Duodenal mucosa (tissue), 2 donors: ENCODE data around the gene LOXHD1.

Experiments
- H3K27ac ChIP-seq: one replicate; pipeline ENCODE4 v1.7.0; 2013; ENCODE audit warnings: low read depth, low read length
- H3K27me3 ChIP-seq, 2 donors: one replicate each; pipeline ENCODE4 v1.7.0; 2013; ENCODE audit warnings: low read length in 2 of 2, control low read depth in 1 of 2; ENCODE audit not compliant: insufficient read depth in 2 of 2, control insufficient read depth in 1 of 2
- H3K36me3 ChIP-seq, 2 donors: one replicate each; pipeline ENCODE4 v1.7.0; 2013; ENCODE audit warnings: low read length in 2 of 2, control low read depth in 1 of 2; ENCODE audit not compliant: insufficient read depth in 2 of 2, control insufficient read depth in 1 of 2
- H3K4me1 ChIP-seq, 2 donors: one replicate each; pipeline ENCODE4 v1.7.0; 2013; ENCODE audit warnings: low read length in 2 of 2, control low read depth in 1 of 2; ENCODE audit not compliant: insufficient read depth in 2 of 2, control insufficient read depth in 1 of 2
- H3K4me3 ChIP-seq, 2 donors: one replicate each; pipeline ENCODE4 v1.7.0; 2013; ENCODE audit warnings: low read length in 2 of 2, low read depth in 1 of 2
- H3K9ac ChIP-seq, 2 donors: one replicate each; pipeline ENCODE4 v1.7.0; 2013; ENCODE audit warnings: low read length in 2 of 2, low read depth in 1 of 2
- H3K9me3 ChIP-seq, 2 donors: one replicate each; pipeline ENCODE4 v1.7.0; 2013; ENCODE audit warnings: low read length in 2 of 2, control low read depth in 1 of 2; ENCODE audit not compliant: control insufficient read depth in 1 of 2

The LOXHD1 gene

DNA sequence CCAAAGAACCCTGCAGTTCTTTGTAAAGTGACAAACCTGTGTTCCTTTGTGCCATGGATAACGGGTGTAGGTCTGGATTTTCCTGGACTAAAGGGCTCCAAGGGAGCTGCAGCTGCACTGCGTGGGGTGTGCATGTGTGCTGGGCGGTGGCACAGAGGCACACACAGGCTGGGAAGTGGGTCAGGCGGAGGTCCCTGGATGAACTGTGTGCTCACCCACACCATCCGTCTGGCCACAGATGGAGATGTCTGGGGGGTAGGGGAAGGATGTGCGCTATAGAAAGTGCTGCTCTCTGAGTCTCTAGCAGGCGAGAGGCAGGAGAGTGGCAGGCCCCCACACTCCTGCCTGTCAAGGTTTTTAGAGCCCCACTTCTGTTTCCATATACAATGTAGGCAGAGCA is 137.2 kb downstream of the LOXHD1 start:
- Histone ChIP-seq H3K9me3 (no peaks in the 10 kb centered on the region), H3K27ac (no peak overlapping the region), H3K4me1 (no peaks in the 10 kb centered on the region), H3K36me3 (no peaks in the 10 kb centered on the region), H3K9ac (no peak overlapping the region), H3K27me3 (no peaks in the 10 kb centered on the region), H3K4me3 (no peak overlapping the region)

DNA sequence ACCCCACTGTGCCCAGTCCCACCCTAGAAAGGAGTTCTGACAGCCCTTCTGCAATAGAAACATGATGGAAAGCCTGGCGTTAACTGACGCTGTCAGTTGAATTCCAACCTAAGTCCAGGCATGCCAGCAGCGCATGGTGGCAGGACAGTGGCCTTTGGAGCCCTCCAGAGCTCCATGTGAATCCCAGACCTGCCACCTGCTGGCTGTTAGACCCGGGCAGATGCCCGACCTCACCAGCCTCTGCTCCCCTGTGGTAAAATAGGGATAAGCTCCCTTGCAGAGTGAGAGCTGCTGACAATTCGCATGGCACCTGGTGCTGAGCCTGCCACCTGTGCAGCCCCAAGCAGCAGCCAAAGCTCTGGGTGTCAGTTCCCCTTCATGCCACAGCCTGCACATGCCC is 138.6 kb downstream of the LOXHD1 start:
- H3K27ac ChIP-seq: no peak overlapping the region
- H3K9me3 ChIP-seq: no peaks in the 10 kb centered on the region
- no peaks in the 10 kb centered on the region for H3K4me1 ChIP-seq
- no peak overlapping the region for H3K4me3 ChIP-seq
- no peaks in the 10 kb centered on the region for H3K36me3 ChIP-seq
- no peak overlapping the region for H3K9ac ChIP-seq
- no peaks in the 10 kb centered on the region for H3K27me3 ChIP-seq

DNA sequence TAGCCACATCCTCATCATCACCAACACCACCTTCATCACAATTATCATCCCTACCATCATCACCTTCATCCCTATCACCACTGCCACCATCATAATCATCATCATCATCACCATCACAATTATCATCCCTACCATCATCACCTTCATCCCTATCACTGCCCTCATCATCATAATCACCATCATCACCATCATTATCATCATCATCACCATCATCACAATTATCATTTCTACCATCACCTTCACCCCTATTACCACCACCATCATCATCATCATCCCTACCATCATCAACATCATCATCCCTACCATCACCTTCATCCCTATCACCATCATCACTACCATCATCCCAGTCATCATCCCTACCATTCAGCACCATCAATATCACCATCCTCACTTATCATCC is 140.5 kb downstream of the LOXHD1 start:
- no peaks in the 10 kb centered on the region for H3K27me3 ChIP-seq
- no peaks in the 10 kb centered on the region for H3K4me1 ChIP-seq
- H3K9ac ChIP-seq: no peak overlapping the region
- no peaks in the 10 kb centered on the region for H3K36me3 ChIP-seq
- no peaks in the 10 kb centered on the region for H3K9me3 ChIP-seq
- H3K27ac ChIP-seq: no peak overlapping the region
- H3K4me3 ChIP-seq: no peak overlapping the region

DNA sequence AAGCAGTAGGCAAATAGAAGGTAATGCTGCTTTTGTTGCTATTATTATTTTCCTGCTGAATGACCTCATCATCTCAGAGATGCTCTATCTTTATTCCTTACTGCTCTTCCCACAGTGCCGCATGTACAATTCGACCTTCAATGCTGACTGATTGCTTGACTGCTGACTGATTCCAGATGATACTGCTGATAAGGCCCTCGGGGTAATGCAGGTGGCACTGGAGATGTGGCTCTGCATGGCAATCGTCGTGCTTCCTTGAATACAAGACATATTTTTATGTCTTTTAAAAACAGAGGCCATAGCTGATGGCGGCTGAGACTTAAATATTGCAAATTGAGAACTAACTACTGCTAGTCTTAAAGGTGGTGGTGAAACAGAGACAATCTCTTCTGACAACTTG is 146.6 kb downstream of the LOXHD1 start:
- no peak overlapping the region for H3K4me3 ChIP-seq
- H3K9me3 ChIP-seq: no peaks in the 10 kb centered on the region
- no peak overlapping the region for H3K9ac ChIP-seq
- no peaks in the 10 kb centered on the region for H3K4me1 ChIP-seq
- no peak overlapping the region for H3K27ac ChIP-seq
- H3K27me3 ChIP-seq: no peaks in the 10 kb centered on the region
- H3K36me3 ChIP-seq: no peaks in the 10 kb centered on the region

GRCh38 chr18:46509530-46509929 is 147.5 kb downstream of the LOXHD1 start:
- Histone ChIP-seq H3K36me3 (no peaks in the 10 kb centered on the region), H3K9me3 (no peaks in the 10 kb centered on the region), H3K27me3 (no peaks in the 10 kb centered on the region)

DNA sequence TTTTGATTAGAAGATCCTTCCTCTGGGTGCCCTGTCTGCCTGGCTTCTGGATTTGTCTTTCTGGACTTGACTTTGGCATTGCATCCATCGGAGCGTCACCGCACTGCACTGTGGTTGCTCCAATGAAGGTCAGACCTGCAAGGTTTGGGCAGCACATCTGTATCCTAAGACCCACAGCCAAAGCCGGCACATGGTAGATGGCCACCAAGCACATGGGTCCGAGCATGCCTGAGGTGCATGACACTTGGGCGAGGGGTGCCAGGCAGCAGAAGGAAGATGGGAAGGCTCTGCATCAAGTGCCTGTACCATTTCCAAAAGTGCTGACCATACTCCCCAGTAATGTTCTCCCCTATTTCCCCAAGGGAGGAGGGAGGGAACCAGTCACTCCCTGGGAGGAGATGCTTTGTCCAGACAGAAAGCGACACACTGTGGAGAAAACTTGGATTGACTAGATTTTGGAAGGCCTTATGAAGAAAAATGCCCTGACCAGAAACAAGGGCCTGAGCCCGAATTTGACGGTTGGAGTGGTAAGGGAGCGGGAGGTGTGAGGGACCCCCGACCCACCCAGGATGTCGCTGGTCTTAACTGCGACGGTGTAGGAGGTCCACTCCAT is 149.9 kb downstream of the LOXHD1 start:
- Histone ChIP-seq H3K4me3 (no peak overlapping the region), H3K9ac (no peak overlapping the region), H3K4me1 (no peaks in the 10 kb centered on the region), H3K36me3 (no peaks in the 10 kb centered on the region), H3K27ac (no peak overlapping the region), H3K9me3 (no peaks in the 10 kb centered on the region), H3K27me3 (no peaks in the 10 kb centered on the region)

More at GRCh38 chr18:46509530-46509929, 147.5 kb downstream of the LOXHD1 start:
- Histone ChIP-seq H3K9ac (no peak overlapping the region), H3K4me1 (no peaks in the 10 kb centered on the region), H3K4me3 (no peak overlapping the region), H3K27ac (no peak overlapping the region)

DNA sequence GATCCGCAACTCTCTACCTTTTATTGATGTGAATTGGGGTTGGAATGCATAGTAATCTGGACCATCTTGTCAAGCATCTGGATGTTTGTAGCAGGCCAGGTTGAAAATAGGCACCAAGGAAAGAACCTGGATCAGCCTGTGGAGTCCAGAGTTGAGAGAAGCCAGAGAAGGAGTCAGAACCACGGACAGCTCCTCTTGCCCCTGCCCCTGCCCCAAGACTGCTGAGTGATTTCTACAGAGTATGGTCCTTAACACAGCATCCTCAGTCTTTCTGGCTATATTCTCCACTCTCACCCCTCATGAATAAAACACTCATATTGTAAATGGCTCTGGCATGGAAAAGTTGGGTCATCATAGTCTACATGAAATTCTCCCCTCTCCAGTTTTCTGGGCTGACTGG is 154.6 kb downstream of the LOXHD1 start:
- Histone ChIP-seq H3K36me3 (no peaks in the 10 kb centered on the region), H3K4me1 (no peaks in the 10 kb centered on the region), H3K9ac (no peak overlapping the region), H3K27me3 (no peaks in the 10 kb centered on the region), H3K4me3 (no peak overlapping the region), H3K9me3 (no peaks in the 10 kb centered on the region), H3K27ac (no peak overlapping the region)

DNA sequence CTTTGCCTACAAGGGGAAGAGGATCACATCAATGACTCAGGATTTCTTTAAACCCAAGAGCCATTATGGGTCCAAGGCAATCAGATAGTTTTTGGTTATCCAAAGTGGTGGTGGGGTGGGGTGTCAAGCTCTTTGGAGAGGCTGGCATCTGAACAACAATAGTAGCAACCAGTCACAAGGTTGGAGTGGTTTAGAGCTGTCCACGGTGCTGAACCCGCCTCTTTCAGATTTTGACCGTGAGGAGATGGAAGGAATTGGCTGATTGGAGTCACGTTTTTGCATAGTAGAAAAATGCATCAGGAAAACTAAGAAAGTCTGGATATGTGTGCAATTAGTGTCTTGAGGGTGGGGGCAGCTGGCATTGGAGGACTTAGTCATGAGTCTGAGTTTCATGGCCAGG is 159.9 kb downstream of the LOXHD1 start:
- H3K27ac ChIP-seq: no peak overlapping the region
- H3K36me3 ChIP-seq: no peaks in the 10 kb centered on the region
- no peaks in the 10 kb centered on the region for H3K27me3 ChIP-seq
- no peaks in the 10 kb centered on the region for H3K9me3 ChIP-seq
- no peak overlapping the region for H3K4me3 ChIP-seq
- no peaks in the 10 kb centered on the region for H3K4me1 ChIP-seq
- H3K9ac ChIP-seq: no peak overlapping the region

- Histone ChIP-seq H3K4me1 (no peaks in the 10 kb centered on the region), H3K27me3 (no peaks in the 10 kb centered on the region), H3K9me3 (no peaks in the 10 kb centered on the region), H3K4me3 (no peak overlapping the region), H3K9ac (no peak overlapping the region), H3K36me3 (no peaks in the 10 kb centered on the region), H3K27ac (no peak overlapping the region)
Observed at GRCh38 chr18:46488471-46489213, 168.4 kb downstream of the LOXHD1 start.

- H3K9me3 ChIP-seq: peaks cover 0 to 7% of the 10 kb centered on the region in 2 donors
- no peaks in the 10 kb centered on the region for H3K36me3 ChIP-seq
- no peaks in the 10 kb centered on the region for H3K27me3 ChIP-seq
- H3K9ac ChIP-seq: no peak overlapping the region
- H3K4me3 ChIP-seq: no peak overlapping the region
- H3K27ac ChIP-seq: no peak overlapping the region
- H3K4me1 ChIP-seq: no peaks in the 10 kb centered on the region
Observed at GRCh38 chr18:46485675-46486194, 171.3 kb downstream of the LOXHD1 start.
